Activated naive CD4-positive, alpha-beta T cell treated with anti-CD3 and anti-CD28 coated beads for 36 hours (primary cell): Measurements from ENCODE around the gene RPL39L. TPM values are rescaled to one million over a fixed set of nuclear protein-coding genes. Genes with fewer than 3 reads are reported as not detected.
"Not testable (repeated sequence)": the region's sequence is repeated elsewhere in the genome, so short reads cannot be mapped to it uniquely, and the experiment has no call there.

Experiments used
- CTCF ChIA-PET: fragments of 350-600 bp; sonication (Branson Sonifier 250); formaldehyde crosslinking; loops from one replicate; lab custom pipeline; 2021; ENCODE audit warnings: antibody characterized with exemption; lab: Charles Lee
- DNase-seq: peaks from one replicate; pipeline ENCODE4 v3.0.0-alpha.2; 2020
- H3K27ac Mint-ChIP-seq: one replicate; pipeline ENCODE4 v1.8.0; 2021; ENCODE audit warnings: mild to moderate bottlenecking, mixed read lengths
- H3K27me3 Mint-ChIP-seq: one replicate; pipeline ENCODE4 v1.8.0; 2021; ENCODE audit warnings: low read depth, mixed read lengths
- H3K36me3 Mint-ChIP-seq: one replicate; pipeline ENCODE4 v1.8.0; 2021; ENCODE audit warnings: low read depth, mixed read lengths
- H3K4me1 Mint-ChIP-seq: one replicate; pipeline ENCODE4 v1.8.0; 2021; ENCODE audit warnings: low read depth, mixed read lengths
- H3K4me3 Mint-ChIP-seq: one replicate; pipeline ENCODE4 v1.8.0; 2021; ENCODE audit warnings: mild to moderate bottlenecking, moderate library complexity, mixed read lengths
- H3K9me3 Mint-ChIP-seq: one replicate; pipeline ENCODE4 v1.8.0; 2021; ENCODE audit warnings: mixed read lengths
- intact Hi-C: fragments of 100-400 bp; cut with micrococcal nuclease; formaldehyde crosslinking; loops from one replicate; pipeline ENCODE4 v1.15.1; 2023
- total RNA-seq, 2 experiments: library from RNA; stranded (reverse); gene quantifications; one replicate each; pipeline ENCODE4 v1.2.3, GENCODE V29; 2021

RPL39L gene
- total RNA-seq, 2 experiments from 2014 or later = 19.2 to 20.9 TPM

GRCh38 chr3:187136337-187136736 is 3.0 kb downstream of the RPL39L start:
- H3K27me3 Mint-ChIP-seq = no peaks in the 10 kb centered on the region
- no peak overlapping the region for H3K4me3 Mint-ChIP-seq
- CTCF ChIA-PET = interaction anchor here (0.9 to 2.0 kb wide), 5 partner anchors 14 to 287 kb away, joined by 3 to 10 read pairs (median 3); no protein-coding TSS in a partner anchor
- no peak for DNase-seq
- H3K9me3 Mint-ChIP-seq = peaks cover 7% of the 10 kb centered on the region
- intact Hi-C loops = loop anchor here (5.0 kb wide), 2 partner anchors 569 to 1199 kb away; partner anchors contain the start of genes TBCCD1 and TRA2B
- peaks cover 33% of the 10 kb centered on the region for H3K4me1 Mint-ChIP-seq
- peaks cover 17% of the 10 kb centered on the region for H3K36me3 Mint-ChIP-seq
- no peak overlapping the region for H3K27ac Mint-ChIP-seq

DNA sequence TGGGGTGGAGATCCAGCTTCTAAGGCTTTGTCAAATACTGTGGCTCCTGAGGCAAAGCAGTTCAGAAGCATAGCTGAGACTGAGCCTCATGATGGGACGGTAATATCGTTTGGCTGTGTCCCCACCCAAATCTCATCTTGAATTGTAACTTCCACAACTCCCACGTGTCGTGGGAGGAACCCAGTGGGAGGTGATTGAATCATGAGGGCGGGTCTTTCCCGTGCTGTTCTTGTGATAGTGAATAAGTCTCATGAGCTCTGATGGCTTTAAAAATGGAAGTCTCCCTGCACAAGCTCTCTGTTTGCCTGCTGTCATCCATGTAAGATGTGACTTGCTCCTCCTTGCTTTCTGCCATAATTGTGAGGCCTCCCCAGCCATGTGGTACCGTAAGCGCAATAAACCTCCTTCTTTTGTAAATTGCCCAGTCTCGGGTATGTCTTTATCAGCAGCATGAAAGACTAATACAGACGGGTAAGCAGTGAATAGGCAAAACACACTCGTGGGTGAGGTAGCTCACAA is 4.1 kb downstream of the RPL39L start:
- not testable (repeated sequence) for H3K27me3 Mint-ChIP-seq, DNase-seq, H3K9me3 Mint-ChIP-seq, H3K4me3 Mint-ChIP-seq, H3K27ac Mint-ChIP-seq
- Mint-ChIP-seq H3K36me3 (peaks cover 20% of the 10 kb centered on the region), H3K4me1 (peaks cover 44% of the 10 kb centered on the region)
- CTCF ChIA-PET = interaction anchor here (0.9 to 2.0 kb wide), 4 partner anchors 15 to 286 kb away, joined by 3 to 10 read pairs (median 4); no protein-coding TSS in a partner anchor
- intact Hi-C loops = loop anchor here (5.0 kb wide), 2 partner anchors 568 to 1198 kb away; partner anchors contain the start of genes TBCCD1 and TRA2B

- H3K27me3 Mint-ChIP-seq, H3K27ac Mint-ChIP-seq, H3K4me3 Mint-ChIP-seq, CTCF ChIA-PET, DNase-seq: not testable (repeated sequence)
- peaks cover 21% of the 10 kb centered on the region for H3K9me3 Mint-ChIP-seq
- H3K4me1 Mint-ChIP-seq = peaks cover 44% of the 10 kb centered on the region
- intact Hi-C loops = loop anchor here (5.0 kb wide), 1 partner anchor 234 kb away; the partner anchor contains the start of gene RTP4
- H3K36me3 Mint-ChIP-seq = peaks cover 27% of the 10 kb centered on the region
Observed at GRCh38 chr3:187133181-187133580, 6.1 kb downstream of the RPL39L start.

- no peak overlapping the region for H3K4me3 Mint-ChIP-seq
- intact Hi-C loops = loop anchor here (5.0 kb wide), 1 partner anchor 235 kb away; the partner anchor contains the start of gene RTP4
- H3K9me3 Mint-ChIP-seq = peaks cover 21% of the 10 kb centered on the region
- DNase-seq = no peak
- peaks cover 43% of the 10 kb centered on the region for H3K4me1 Mint-ChIP-seq
- H3K27me3 Mint-ChIP-seq = no peaks in the 10 kb centered on the region
- no peak overlapping the region for H3K27ac Mint-ChIP-seq
- CTCF ChIA-PET = interaction anchor here (4.7 kb wide), 1 partner anchor 18 kb away, joined by 29 read pairs; no protein-coding TSS in a partner anchor
- H3K36me3 Mint-ChIP-seq = peaks cover 26% of the 10 kb centered on the region
Observed at GRCh38 chr3:187132666-187133065, 6.6 kb downstream of the RPL39L start.

DNA sequence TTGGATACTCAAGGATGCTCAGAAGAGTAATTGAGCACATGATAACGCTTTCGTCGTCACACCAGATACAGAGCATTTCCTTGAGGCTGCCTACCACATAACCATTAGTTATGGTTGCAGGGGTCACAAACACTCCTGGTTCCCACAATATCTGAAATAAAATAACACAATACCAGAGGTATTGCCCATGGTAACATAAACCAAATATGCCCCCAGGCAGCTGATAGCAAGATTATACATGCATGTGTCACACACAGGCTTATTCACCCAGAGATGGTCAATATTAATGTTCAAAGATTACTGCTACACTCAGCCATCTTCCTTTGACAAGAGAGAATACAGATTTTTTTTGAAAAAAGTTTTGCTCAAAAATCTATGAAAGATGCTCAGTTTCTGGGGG is 7.3 kb downstream of the RPL39L start:
- intact Hi-C loops = loop anchor here (2.0 to 5.0 kb wide), 3 partner anchors 69 to 235 kb away; partner anchors contain the start of gene RTP4
- Mint-ChIP-seq H3K36me3 (peaks cover 26% of the 10 kb centered on the region), H3K27ac (no peak overlapping the region), H3K4me3 (no peak overlapping the region), H3K4me1 (peaks cover 42% of the 10 kb centered on the region), H3K27me3 (no peaks in the 10 kb centered on the region), H3K9me3 (peaks cover 21% of the 10 kb centered on the region)
- DNase-seq = no peak
- CTCF ChIA-PET = interaction anchor here (0.8 to 4.7 kb wide), 4 partner anchors 7 to 283 kb away, joined by 3 to 29 read pairs (median 16); partner anchors contain the start of gene RPL39L

- peak overlapping the region; percentile 42 for H3K4me3 Mint-ChIP-seq
- DNase-seq = peak; percentile 64
- intact Hi-C loops = loop anchor here (1.0 to 5.0 kb wide), 9 partner anchors 9 to 377 kb away; partner anchors contain the start of genes RPL39L and RTP4
- peak overlapping the region; percentile 98 for H3K27ac Mint-ChIP-seq
- CTCF ChIA-PET = interaction anchor here (3.4 to 4.7 kb wide), 3 partner anchors 9 to 20 kb away, joined by 18 to 29 read pairs (median 29); partner anchors contain the start of gene RPL39L
- H3K27me3 Mint-ChIP-seq = no peaks in the 10 kb centered on the region
- peaks cover 17% of the 10 kb centered on the region for H3K9me3 Mint-ChIP-seq
- H3K4me1 Mint-ChIP-seq = peaks cover 40% of the 10 kb centered on the region
- H3K36me3 Mint-ChIP-seq = peaks cover 19% of the 10 kb centered on the region
Observed at GRCh38 chr3:187130346-187131066, 8.8 kb downstream of the RPL39L start.

DNA sequence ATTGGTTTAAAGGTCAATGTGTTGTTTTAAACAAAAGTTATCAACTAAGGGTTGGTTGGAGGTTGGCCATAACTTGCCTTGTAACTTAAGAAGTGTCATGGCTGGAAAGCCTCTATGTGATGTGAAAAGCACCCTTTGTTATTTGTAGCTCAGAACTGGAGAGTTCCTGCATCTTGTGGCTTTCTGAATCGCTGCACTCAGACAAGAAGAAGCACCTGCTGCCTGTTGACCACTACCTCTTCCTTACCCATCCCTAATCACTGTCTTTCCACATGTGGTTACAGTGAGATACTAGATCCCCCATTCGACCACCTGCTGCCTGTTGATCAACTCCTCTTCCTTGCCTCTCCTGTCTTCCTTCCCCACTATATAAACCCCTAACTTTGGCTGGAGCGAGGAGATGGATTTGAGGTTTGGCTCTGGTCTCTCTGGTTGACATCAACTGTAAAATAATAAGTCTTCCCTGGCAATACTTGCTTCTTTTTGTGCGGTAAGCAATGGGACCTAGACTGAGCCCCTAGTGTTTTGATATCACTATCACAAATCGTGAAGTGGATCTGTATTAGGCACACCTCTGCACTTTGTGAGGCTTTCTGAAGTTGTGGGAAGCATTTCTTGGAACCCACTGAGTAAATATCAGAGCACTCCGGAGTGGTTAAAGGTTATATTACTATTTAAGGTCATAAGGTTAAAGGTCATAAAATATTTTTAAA is 13.8 kb downstream of the RPL39L start:
- Mint-ChIP-seq H3K9me3 (peaks cover 13% of the 10 kb centered on the region), H3K4me3 (no peak overlapping the region), H3K4me1 (peaks cover 17% of the 10 kb centered on the region), H3K36me3 (peaks cover 15% of the 10 kb centered on the region), H3K27ac (no peak overlapping the region), H3K27me3 (no peaks in the 10 kb centered on the region)
- CTCF ChIA-PET = interaction anchor here (0.9 to 2.2 kb wide), 3 partner anchors 12 to 39 kb away, joined by 4 to 10 read pairs (median 5); partner anchors contain the start of gene RPL39L
- intact Hi-C loops = no loop called here
- DNase-seq = no peak

DNA sequence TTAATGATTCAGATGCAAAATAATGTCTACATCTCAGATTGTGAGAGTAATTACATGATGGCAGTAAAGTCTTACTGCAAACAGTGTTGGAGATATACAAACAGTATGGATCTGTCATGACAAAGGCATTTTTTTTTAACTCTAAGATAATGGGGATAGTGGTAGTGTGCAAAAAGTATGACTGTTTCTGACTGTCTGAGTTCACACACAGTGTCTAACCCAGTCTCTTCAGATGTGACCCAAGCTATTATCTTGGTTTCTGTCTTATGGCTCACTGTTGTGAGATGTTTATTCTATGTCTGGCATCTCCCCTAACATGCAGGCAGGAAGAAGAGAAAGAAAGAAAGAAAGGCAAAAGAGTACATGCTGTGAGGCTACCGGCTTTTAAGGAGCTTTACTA is 17.0 kb downstream of the RPL39L start:
- no peaks in the 10 kb centered on the region for H3K4me1 Mint-ChIP-seq
- no peaks in the 10 kb centered on the region for H3K27me3 Mint-ChIP-seq
- CTCF ChIA-PET = interaction anchor here (1.3 to 3.6 kb wide), 3 partner anchors 10 to 28 kb away, joined by 7 to 15 read pairs (median 8); partner anchors contain the start of gene RPL39L
- intact Hi-C loops = no loop called here
- H3K36me3 Mint-ChIP-seq = no peaks in the 10 kb centered on the region
- no peak for DNase-seq
- H3K4me3 Mint-ChIP-seq = no peak overlapping the region
- H3K27ac Mint-ChIP-seq = no peak overlapping the region
- H3K9me3 Mint-ChIP-seq = no peaks in the 10 kb centered on the region

- H3K36me3 Mint-ChIP-seq = no peaks in the 10 kb centered on the region
- CTCF ChIA-PET = interaction anchor here (1.1 to 3.6 kb wide), 2 partner anchors 30 to 88 kb away, joined by 3 to 15 read pairs; no protein-coding TSS in a partner anchor
- no peaks in the 10 kb centered on the region for H3K9me3 Mint-ChIP-seq
- no peaks in the 10 kb centered on the region for H3K27me3 Mint-ChIP-seq
- no peak overlapping the region for H3K4me3 Mint-ChIP-seq
- DNase-seq = no peak
- H3K27ac Mint-ChIP-seq = no peak overlapping the region
- intact Hi-C loops = no loop called here
- no peaks in the 10 kb centered on the region for H3K4me1 Mint-ChIP-seq
Observed at GRCh38 chr3:187120326-187120725, 19.0 kb downstream of the RPL39L start.

DNA sequence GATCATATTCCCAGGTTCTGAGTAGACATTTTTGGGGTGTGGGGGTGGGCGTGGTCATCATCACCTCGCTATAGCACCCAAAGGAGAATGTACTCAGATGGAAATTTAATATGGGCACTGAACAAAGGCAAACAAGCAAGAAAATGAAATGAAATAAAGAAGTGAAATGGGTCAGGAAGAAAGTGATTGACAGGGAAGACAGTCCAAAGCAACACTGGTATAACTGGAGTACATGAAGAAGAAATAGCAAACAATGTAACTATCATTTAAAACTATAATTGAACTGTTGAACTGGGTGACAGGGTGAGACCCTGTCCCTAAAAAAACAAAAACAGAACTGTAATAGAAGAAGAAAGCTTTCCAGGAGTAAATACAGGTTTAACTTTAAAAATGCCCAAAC is 24.8 kb downstream of the RPL39L start:
- H3K36me3 Mint-ChIP-seq = no peaks in the 10 kb centered on the region
- H3K9me3 Mint-ChIP-seq = no peaks in the 10 kb centered on the region
- CTCF ChIA-PET = interaction anchor here (0.6 to 7.0 kb wide), 11 partner anchors 20 to 267 kb away, joined by 3 to 136 read pairs (median 9); partner anchors contain the start of gene RPL39L
- intact Hi-C loops = loop anchor here (10.0 kb wide), 3 partner anchors 180 to 600 kb away; partner anchors contain the start of genes MASP1 and SST
- H3K4me1 Mint-ChIP-seq = peaks cover 7% of the 10 kb centered on the region
- no peak overlapping the region for H3K4me3 Mint-ChIP-seq
- H3K27ac Mint-ChIP-seq = no peak overlapping the region
- H3K27me3 Mint-ChIP-seq = no peaks in the 10 kb centered on the region
- DNase-seq = no peak

GRCh38 chr3:187112934-187113793 is 26.1 kb downstream of the RPL39L start:
- no peaks in the 10 kb centered on the region for H3K9me3 Mint-ChIP-seq
- no peak overlapping the region for H3K27ac Mint-ChIP-seq
- intact Hi-C loops = loop anchor here (1.0 to 10.0 kb wide), 9 partner anchors 17 to 602 kb away; partner anchors contain the start of genes MASP1, RPL39L and SST
- no peaks in the 10 kb centered on the region for H3K27me3 Mint-ChIP-seq
- no peak for DNase-seq
- H3K4me3 Mint-ChIP-seq = no peak overlapping the region
- CTCF ChIA-PET = interaction anchor here (0.6 to 7.0 kb wide), 34 partner anchors 7 to 271 kb away, joined by 3 to 136 read pairs (median 4); partner anchors contain the start of genes ADIPOQ and RPL39L
- no peaks in the 10 kb centered on the region for H3K36me3 Mint-ChIP-seq
- peaks cover 7% of the 10 kb centered on the region for H3K4me1 Mint-ChIP-seq
